Measurements from ENCODE around the gene RAB20.

RAB20 gene

GRCh38 chr13:110553417-110553816 is 8.1 kb downstream of the RAB20 start:
- peaks cover 0 to 70% (median 23%) of the 10 kb centered on the region in 4 donors for H3K4me1 ChIP-seq
- no peaks in the 10 kb centered on the region for H3K27me3 ChIP-seq
- H3K4me3 ChIP-seq = no peak overlapping the region
- no peak for DNase-seq
- H3K27ac ChIP-seq = no peak overlapping the region
- TF ChIP-seq CTCF (IDR thresholded peaks at IDR 0.05) = no peak
- intact Hi-C loops (cut with DNase I; ENCODE audit: low total_unique reads) = loop anchor here (10.0 kb wide), 1 partner anchor 49 kb away; no protein-coding TSS in a partner anchor
- H3K9me3 ChIP-seq = no peaks in the 10 kb centered on the region
- H3K36me3 ChIP-seq = peaks cover 0 to 14% (median 8%) of the 10 kb centered on the region in 3 donors

- no peak overlapping the region for H3K27ac ChIP-seq
- TF ChIP-seq CTCF (IDR thresholded peaks at IDR 0.05) = no peak
- no peak overlapping the region for H3K4me3 ChIP-seq
- H3K36me3 ChIP-seq = peaks cover 0 to 14% (median 8%) of the 10 kb centered on the region in 3 donors
- H3K27me3 ChIP-seq = no peaks in the 10 kb centered on the region
- peaks cover 0 to 64% (median 22%) of the 10 kb centered on the region in 4 donors for H3K4me1 ChIP-seq
- no peaks in the 10 kb centered on the region for H3K9me3 ChIP-seq
- DNase-seq = no peak
- intact Hi-C loops (cut with DNase I; ENCODE audit: low total_unique reads) = loop anchor here (10.0 kb wide), 1 partner anchor 48 kb away; no protein-coding TSS in a partner anchor
Observed at GRCh38 chr13:110552767-110553166, 8.8 kb downstream of the RAB20 start.

GRCh38 chr13:110551284-110551683 is 10.2 kb downstream of the RAB20 start:
- peak overlapping the region in 1 of 2 donors; percentile 54 for H3K27ac ChIP-seq
- DNase-seq = no peak

GRCh38 chr13:110549795-110550160 is 11.7 kb downstream of the RAB20 start:
- Histone ChIP-seq H3K36me3 (no peaks in the 10 kb centered on the region), H3K27ac (no peak overlapping the region), H3K9me3 (no peaks in the 10 kb centered on the region), H3K27me3 (no peaks in the 10 kb centered on the region), H3K4me3 (no peak overlapping the region), H3K4me1 (peaks cover 0 to 35% (median 5%) of the 10 kb centered on the region in 4 donors)
- no peak for DNase-seq
- intact Hi-C loops (cut with DNase I; ENCODE audit: low total_unique reads) = loop anchor here (10.0 kb wide), 1 partner anchor 45 kb away; no protein-coding TSS in a partner anchor
- no peak for TF ChIP-seq CTCF (IDR thresholded peaks at IDR 0.05)

More at GRCh38 chr13:110551284-110551683, 10.2 kb downstream of the RAB20 start:
- Histone ChIP-seq H3K27me3 (no peaks in the 10 kb centered on the region), H3K4me1 (peaks cover 0 to 49% (median 12%) of the 10 kb centered on the region in 4 donors), H3K4me3 (no peak overlapping the region), H3K36me3 (peaks cover 0 to under 1% (median 0%) of the 10 kb centered on the region in 3 donors), H3K9me3 (no peaks in the 10 kb centered on the region)
- intact Hi-C loops (cut with DNase I; ENCODE audit: low total_unique reads) = loop anchor here (10.0 kb wide), 1 partner anchor 46 kb away; no protein-coding TSS in a partner anchor
- no peak for TF ChIP-seq CTCF (IDR thresholded peaks at IDR 0.05)

- Histone ChIP-seq H3K4me3 (no peak overlapping the region), H3K27me3 (no peaks in the 10 kb centered on the region), H3K27ac (no peak overlapping the region), H3K9me3 (no peaks in the 10 kb centered on the region), H3K4me1 (peaks cover 0 to 28% (median 5%) of the 10 kb centered on the region in 4 donors), H3K36me3 (no peaks in the 10 kb centered on the region)
- intact Hi-C loops (cut with DNase I; ENCODE audit: low total_unique reads) = no loop called here
- no peak for DNase-seq
- TF ChIP-seq CTCF (IDR thresholded peaks at IDR 0.05) = no peak
Observed at GRCh38 chr13:110548891-110549794, 12.4 kb downstream of the RAB20 start.

Data from tibial artery (tissue), 4 donors.